ENCODE results near the gene ELAVL4.

DNA sequence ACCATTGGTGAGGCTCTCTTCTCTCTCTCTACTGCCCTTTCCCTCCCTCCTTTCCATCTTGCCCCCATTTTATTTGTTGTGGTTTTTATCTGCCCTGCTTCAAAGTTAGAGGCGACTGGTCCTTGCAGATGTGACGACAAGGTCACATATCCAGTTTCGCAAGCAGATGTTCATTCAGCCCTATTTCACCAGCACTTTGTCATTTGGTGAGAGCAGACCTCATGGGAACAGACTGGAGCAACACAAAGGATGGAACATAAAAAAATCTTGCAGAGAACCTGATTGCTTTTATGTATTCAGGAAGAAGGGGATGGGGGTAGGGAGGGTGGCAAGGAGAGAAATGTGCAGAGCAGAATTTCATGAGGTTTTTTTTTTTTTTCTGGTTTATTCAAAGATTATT lies 84.3 kb downstream of the ELAVL4 start:
- no peak for TF ChIP-seq CBX8 (IDR thresholded peaks at IDR 0.05; ENCODE audit: borderline replicate concordance, low read depth, low read length)
- no peak for TF ChIP-seq POLR2AphosphoS5 (IDR thresholded peaks at IDR 0.05; ENCODE audit: low read depth, low read length)
- TF ChIP-seq, protein P1, sequence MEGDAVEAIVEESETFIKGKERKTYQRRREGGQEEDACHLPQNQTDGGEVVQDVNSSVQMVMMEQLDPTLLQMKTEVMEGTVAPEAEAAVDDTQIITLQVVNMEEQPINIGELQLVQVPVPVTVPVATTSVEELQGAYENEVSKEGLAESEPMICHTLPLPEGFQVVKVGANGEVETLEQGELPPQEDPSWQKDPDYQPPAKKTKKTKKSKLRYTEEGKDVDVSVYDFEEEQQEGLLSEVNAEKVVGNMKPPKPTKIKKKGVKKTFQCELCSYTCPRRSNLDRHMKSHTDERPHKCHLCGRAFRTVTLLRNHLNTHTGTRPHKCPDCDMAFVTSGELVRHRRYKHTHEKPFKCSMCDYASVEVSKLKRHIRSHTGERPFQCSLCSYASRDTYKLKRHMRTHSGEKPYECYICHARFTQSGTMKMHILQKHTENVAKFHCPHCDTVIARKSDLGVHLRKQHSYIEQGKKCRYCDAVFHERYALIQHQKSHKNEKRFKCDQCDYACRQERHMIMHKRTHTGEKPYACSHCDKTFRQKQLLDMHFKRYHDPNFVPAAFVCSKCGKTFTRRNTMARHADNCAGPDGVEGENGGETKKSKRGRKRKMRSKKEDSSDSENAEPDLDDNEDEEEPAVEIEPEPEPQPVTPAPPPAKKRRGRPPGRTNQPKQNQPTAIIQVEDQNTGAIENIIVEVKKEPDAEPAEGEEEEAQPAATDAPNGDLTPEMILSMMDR (IDR thresholded peaks at IDR 0.05; ENCODE audit: control extremely low read depth in 1 of 3, insufficient read depth in 1 of 3, low read depth in 1 of 3, low read length in 3 of 3) = no peak
- no peak for TF ChIP-seq YY1 (IDR thresholded peaks at IDR 0.05; ENCODE audit: low read depth, low read length)
- no peak for TF ChIP-seq HDAC6 (IDR thresholded peaks at IDR 0.05; ENCODE audit: low read depth, low read length)
- TF ChIP-seq SP2 (IDR thresholded peaks at IDR 0.05; ENCODE audit: low read length) = no peak
- TF ChIP-seq SUZ12 (IDR thresholded peaks at IDR 0.05; ENCODE audit: low read length) = no peak
- TF ChIP-seq JUN (IDR thresholded peaks at IDR 0.05; ENCODE audit: low read depth, low read length) = no peak
- TF ChIP-seq NRF1 (IDR thresholded peaks at IDR 0.05; ENCODE audit: low read depth, low read length) = no peak
- TF ChIP-seq GABPA (IDR thresholded peaks at IDR 0.05; ENCODE audit: borderline replicate concordance, insufficient read depth, low read length) = no peak
- no peak for TF ChIP-seq CBX5 (IDR thresholded peaks at IDR 0.05; ENCODE audit: low read depth, low read length)
- no peak for TF ChIP-seq POLR2A (IDR thresholded peaks at IDR 0.05; ENCODE audit: control extremely low read depth in 1 of 2, low read depth in 2 of 2, low read length in 2 of 2)
